HG03066 (cell line): ENCODE measurements around the gene MCCD1.
A peak's percentile ranks its signal among the peaks of the same experiment; 100 is the strongest.

Experiments
- ATAC-seq: cut with Tn5 transposase; IDR thresholded peaks from one replicate; pipeline ENCODE4 v1.9.1; 2021; ENCODE audit warnings: low read depth; ENCODE audit not compliant: unreplicated experiment

Gene MCCD1

GRCh38 chr6:31567531-31568370 lies 39.0 kb downstream of the MCCD1 start:
- ATAC-seq, result no peak

- peak; percentile 59 for ATAC-seq
Measured at GRCh38 chr6:31568537-31568961, 39.8 kb downstream of the MCCD1 start.

- ATAC-seq, result no peak
Measured at GRCh38 chr6:31569861-31570536, 41.2 kb downstream of the MCCD1 start.

GRCh38 chr6:31572041-31572911 lies 43.5 kb downstream of the MCCD1 start, which contains the start of gene LTA:
TSS of gene LTA (plus strand) at chr6:31572289. CDS start at chr6:31572743, 454 bp downstream.
- peak; percentile 52 for ATAC-seq

GRCh38 chr6:31573239-31574105 lies 44.7 kb downstream of the MCCD1 start:
- no peak for ATAC-seq

- no peak for ATAC-seq
Measured at GRCh38 chr6:31574106-31575061, 45.6 kb downstream of the MCCD1 start.

GRCh38 chr6:31575335-31575901 lies 46.7 kb downstream of the MCCD1 start, which contains the start of gene TNF:
TSS of gene TNF (plus strand) at chr6:31575565. CDS start at chr6:31575742, 177 bp downstream.
- ATAC-seq, result no peak

- ATAC-seq, result no peak
Measured at GRCh38 chr6:31575952-31576685, 47.4 kb downstream of the MCCD1 start.

- ATAC-seq, result no peak
Measured at GRCh38 chr6:31576897-31577578, 48.3 kb downstream of the MCCD1 start.

GRCh38 chr6:31577579-31577966 lies 48.8 kb downstream of the MCCD1 start:
- ATAC-seq, result no peak

- ATAC-seq, result no peak
Measured at GRCh38 chr6:31578184-31579118, 49.7 kb downstream of the MCCD1 start.

GRCh38 chr6:31579119-31579505 lies 50.4 kb downstream of the MCCD1 start:
- ATAC-seq, result no peak
